ENCODE data around the gene LBHD2.

DNA sequence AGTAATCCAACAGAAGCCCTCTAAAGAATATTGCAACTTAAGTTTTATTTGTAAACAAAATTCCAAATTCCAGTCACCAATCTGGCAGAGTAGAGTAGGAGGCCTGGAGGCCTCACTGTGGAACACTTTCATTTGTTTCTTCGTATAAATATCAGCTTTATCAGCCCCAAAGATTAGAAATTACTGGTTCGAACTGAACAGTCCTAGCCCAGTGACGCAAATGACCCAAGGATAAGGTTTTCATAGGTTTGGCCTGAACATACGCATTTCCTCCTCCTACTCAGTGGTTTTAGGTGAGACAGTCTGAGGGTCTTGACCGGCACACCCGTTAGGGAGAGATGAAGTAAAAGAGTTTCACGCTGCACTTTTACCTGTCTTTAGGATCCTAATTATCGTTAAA, 28.3 kb upstream of the LBHD2 start:
- TF ChIP-seq, protein P1, sequence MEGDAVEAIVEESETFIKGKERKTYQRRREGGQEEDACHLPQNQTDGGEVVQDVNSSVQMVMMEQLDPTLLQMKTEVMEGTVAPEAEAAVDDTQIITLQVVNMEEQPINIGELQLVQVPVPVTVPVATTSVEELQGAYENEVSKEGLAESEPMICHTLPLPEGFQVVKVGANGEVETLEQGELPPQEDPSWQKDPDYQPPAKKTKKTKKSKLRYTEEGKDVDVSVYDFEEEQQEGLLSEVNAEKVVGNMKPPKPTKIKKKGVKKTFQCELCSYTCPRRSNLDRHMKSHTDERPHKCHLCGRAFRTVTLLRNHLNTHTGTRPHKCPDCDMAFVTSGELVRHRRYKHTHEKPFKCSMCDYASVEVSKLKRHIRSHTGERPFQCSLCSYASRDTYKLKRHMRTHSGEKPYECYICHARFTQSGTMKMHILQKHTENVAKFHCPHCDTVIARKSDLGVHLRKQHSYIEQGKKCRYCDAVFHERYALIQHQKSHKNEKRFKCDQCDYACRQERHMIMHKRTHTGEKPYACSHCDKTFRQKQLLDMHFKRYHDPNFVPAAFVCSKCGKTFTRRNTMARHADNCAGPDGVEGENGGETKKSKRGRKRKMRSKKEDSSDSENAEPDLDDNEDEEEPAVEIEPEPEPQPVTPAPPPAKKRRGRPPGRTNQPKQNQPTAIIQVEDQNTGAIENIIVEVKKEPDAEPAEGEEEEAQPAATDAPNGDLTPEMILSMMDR (IDR thresholded peaks at IDR 0.05 in 8 of 11, conservative IDR thresholded peaks at IDR 0.05 in 3 of 11), result no peak
- TF ChIP-seq POLR2AphosphoS5 (IDR thresholded peaks at IDR 0.05), result no peak
